Myocyte (in vitro differentiated cells): ENCODE results near the gene UXS1. TPM values are rescaled to one million over a fixed set of nuclear protein-coding genes. Genes with fewer than 3 reads are reported as not detected.

Source experiments
- DNase-seq: peaks from one replicate; pipeline ENCODE4 v3.0.0-alpha.2; 2012; ENCODE audit warnings: low read depth
- total RNA-seq: library from RNA; depleted of rRNA; stranded (reverse); fragments of >200 nt; gene quantifications from 2 replicates; pipeline ENCODE4 v1.2.3, GENCODE V29; 2014

The UXS1 gene
- total RNA-seq, 1 donor from 2014 or later = 51.1 TPM

- no peak for DNase-seq
These were observed 103.0 kb downstream of the UXS1 start for GRCh38 chr2:106090916-106091618.

- DNase-seq = no peak
These were observed 104.5 kb downstream of the UXS1 start for GRCh38 chr2:106089611-106090010.

GRCh38 chr2:106085181-106085940 is 108.7 kb downstream of the UXS1 start:
- peak; percentile 56 for DNase-seq

- DNase-seq = no peak
These were observed 113.1 kb downstream of the UXS1 start for GRCh38 chr2:106080959-106081358.

GRCh38 chr2:106078096-106078495 is 116.0 kb downstream of the UXS1 start:
- DNase-seq = no peak

GRCh38 chr2:106076941-106077340 is 117.2 kb downstream of the UXS1 start:
- peak; percentile 63 for DNase-seq

GRCh38 chr2:106075048-106075447 is 119.1 kb downstream of the UXS1 start:
- DNase-seq = no peak

- peak; percentile 45 for DNase-seq
These were observed 120.3 kb downstream of the UXS1 start for GRCh38 chr2:106073678-106074406.

- no peak for DNase-seq
These were observed 123.9 kb downstream of the UXS1 start for GRCh38 chr2:106070181-106070580.

- DNase-seq = no peak
These were observed 125.7 kb downstream of the UXS1 start for GRCh38 chr2:106068451-106068850.

- no peak for DNase-seq
These were observed 127.9 kb downstream of the UXS1 start for GRCh38 chr2:106065983-106066820.

GRCh38 chr2:106065268-106065982 is 128.7 kb downstream of the UXS1 start:
- DNase-seq = no peak

- DNase-seq = no peak
These were observed 130.9 kb downstream of the UXS1 start for GRCh38 chr2:106063181-106063580.

GRCh38 chr2:106062627-106063026 is 131.5 kb downstream of the UXS1 start:
- no peak for DNase-seq

GRCh38 chr2:106061611-106062349 is 132.3 kb downstream of the UXS1 start:
- DNase-seq = no peak

GRCh38 chr2:106059416-106060065 is 134.6 kb downstream of the UXS1 start:
- DNase-seq = no peak

GRCh38 chr2:106058469-106059137 is 135.5 kb downstream of the UXS1 start:
- DNase-seq = no peak

- no peak for DNase-seq
These were observed 136.9 kb downstream of the UXS1 start for GRCh38 chr2:106057206-106057605.
